ENCODE measurements around the gene SPTBN1. TPM values are rescaled to one million over a fixed set of nuclear protein-coding genes. Genes with fewer than 3 reads are reported as not detected.
"Not testable (repeated sequence)": the region's sequence is repeated elsewhere in the genome, so short reads cannot be mapped to it uniquely, and the experiment has no call there.

Gene SPTBN1
- total RNA-seq, 1 experiment from 2014 or later = 88.8 TPM

DNA sequence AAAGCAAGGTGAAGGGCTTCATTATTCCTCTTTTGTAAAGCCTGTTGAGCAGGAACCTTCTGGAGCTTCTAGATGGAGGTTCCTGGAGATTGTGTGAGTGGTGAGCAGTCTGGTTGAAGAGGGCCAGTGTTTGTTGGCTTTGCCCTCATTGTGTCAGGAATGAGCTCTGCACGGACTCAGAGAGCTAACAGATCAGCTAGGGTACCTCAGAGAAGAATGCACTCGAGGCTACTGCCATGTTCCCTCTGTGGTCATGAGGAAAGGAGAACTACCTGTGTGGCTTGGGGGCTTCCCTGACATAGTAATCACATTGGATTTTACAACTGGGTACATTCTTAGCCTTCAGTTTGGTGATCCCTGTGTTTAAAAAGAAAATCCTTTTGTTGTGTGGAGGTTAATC, 46.6 kb downstream of the SPTBN1 start:
- DNase-seq (ENCODE audit: low read depth) = no peak

DNA sequence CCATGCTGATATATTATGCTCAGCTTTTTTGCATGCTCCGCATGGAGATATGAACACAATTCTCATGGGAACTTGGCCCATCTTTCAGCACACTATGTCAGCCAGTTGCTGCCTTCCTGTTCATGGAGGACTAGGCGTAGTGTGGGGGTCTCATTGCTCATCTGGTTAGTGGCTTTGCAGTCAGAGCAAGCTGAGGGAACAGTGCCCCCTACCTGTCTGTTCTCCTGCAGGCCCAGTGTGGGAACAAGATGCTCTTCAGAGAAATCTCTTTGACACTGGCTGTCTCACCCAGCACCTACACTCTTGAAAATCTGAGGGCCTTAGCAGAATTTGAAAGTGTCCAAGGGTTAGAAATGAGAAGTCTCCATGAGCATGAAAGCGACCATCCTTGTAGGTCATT, 47.1 kb downstream of the SPTBN1 start:
- peak; percentile 23 for DNase-seq (ENCODE audit: low read depth)

DNA sequence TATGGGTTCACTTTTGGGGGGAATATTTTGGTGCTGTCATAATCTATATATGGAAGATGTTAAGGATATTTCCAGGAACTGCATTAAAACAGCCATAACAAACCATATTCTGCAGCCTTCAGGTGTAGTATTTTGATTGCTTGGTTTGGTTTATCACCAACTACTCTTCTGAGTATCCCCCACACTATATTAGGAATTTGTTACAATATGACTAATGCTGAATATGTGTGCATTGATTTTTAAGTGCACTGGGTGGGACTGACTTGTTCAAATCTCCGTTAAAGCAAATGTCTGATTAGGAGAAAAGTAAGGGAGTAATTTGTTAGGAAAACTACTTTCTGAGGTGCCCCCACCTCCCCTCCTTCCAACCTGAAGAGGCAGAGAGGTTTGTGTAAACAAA, 47.7 kb downstream of the SPTBN1 start:
- no peak for DNase-seq (ENCODE audit: low read depth)

DNA sequence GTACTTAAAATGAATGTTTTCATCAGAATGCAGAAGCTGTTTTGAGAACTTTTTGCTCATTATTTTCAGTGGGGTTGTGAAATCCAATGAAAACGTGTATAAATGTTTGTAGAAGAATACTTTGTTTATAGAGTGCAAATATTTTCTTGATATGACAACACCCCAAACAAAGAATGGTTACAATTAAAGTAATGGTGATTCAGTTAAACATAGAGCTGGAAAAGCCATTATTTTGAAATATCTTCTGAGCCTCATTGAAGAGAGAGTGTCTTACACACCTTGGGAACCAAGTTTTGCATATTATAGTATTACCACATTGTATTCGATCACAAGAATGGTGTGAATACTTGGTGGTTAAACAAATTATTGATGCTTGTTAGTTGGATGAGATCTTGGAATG, 48.7 kb downstream of the SPTBN1 start:
- no peak for DNase-seq (ENCODE audit: low read depth)

DNA sequence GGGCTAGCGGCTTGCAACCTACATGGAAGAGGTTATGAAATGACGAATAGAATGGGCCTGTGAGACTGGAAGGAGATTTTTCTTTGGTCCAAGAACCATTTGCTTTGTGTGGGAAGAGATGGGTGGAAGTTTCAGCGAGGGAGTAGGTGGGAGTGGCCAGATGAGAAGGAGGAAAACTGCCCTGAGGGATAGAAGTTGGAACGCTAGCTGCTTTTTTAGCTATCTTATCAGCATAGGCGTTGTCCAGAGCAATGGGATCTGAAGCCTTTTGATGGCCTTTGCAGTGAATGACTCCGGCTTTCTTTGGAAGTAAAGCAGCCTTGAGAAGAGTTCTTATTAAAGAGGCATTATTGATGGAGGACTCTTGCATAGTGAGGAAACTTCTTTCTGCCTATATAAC, 52.4 kb downstream of the SPTBN1 start:
- DNase-seq (ENCODE audit: low read depth) = no peak

DNA sequence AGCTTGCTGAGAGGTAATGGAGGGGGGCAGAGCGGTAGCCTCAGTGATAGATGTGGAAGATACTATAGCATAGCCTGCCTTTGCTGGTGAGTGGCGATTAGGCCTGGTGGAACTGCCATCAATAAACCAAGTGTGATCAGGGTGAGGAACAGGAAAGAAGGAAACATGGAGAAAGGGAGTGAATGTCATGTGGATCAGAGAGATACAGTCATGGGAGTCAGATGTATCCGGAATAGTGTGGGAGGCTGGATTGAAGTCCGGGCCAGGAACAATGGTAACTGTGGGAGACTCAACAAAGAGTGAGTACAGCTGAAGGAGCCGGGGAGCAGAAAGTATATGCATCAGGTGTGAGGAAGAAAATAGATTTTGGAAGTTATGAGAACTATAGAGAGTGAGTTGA, 52.9 kb downstream of the SPTBN1 start:
- not testable (repeated sequence) for DNase-seq (ENCODE audit: low read depth)

DNA sequence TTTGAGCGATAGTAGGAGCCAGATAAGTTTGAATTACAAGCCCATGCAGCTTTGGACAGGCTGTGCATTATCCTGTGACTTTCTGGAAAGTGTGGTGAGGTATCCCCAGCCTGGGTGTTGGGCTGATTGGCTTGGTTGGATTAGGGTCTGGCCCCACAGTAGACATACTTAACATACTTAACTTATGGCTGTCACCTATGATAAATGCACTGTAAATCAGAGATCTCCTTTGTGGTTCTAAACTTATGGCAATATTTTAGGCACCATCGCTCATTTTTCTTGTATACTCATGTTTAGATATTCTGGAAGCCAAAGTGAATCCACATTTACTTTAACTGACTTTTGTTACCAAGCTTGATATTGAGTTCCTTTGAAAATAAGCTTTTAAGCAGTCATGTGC, 54.8 kb downstream of the SPTBN1 start:
- no peak for DNase-seq (ENCODE audit: low read depth)

DNA sequence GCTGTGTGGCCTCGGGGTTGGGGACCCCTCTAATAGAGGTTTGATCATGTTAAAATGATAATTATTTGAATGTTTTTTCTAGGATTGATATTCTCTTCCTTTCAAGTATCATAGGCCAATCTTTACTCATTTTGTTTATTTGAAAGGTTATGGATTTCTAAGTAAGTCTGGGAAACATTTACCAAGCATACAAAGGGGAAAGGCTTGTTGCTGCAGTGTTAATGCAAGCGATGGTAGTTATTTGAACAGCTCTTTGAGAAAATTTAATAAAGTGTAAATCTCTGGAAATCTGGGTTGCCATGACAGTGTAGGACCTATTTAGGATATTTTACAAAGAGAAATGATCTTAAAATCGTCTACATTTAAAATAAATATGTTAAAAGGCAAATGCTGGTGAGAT, 56.1 kb downstream of the SPTBN1 start:
- DNase-seq (ENCODE audit: low read depth) = no peak

DNA sequence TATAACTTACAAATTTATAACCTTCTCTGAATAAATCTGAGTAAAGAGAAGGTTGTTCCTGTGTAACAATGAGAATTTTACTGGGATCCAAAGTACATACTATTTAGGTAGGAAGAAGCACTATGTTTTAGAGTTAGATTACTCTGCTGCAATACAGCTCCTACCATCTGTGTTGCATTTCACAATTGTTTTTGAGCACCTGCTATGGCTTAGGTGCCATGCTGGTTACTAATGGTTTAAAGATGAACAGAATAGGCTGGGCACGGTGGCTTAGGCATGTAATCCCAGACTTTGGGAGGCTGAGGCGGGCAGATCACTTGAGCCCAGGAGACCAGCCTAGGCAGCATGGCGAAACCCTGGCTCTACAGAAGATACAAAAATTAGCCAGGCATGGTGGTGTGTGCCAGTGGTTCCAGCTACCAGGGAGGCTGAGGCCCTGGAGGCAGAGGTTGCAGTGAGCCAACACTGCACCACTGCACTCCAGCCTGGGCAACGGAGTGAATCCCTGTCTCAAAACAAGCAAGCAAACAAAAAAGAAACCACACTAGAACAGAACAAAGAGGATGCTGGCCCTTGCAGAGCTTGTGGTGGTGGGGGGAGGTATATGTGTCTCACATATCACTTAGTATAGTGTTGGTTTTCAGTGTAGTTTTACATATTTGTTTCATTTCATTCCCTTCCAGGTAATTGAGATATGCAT, 56.7 kb downstream of the SPTBN1 start:
- DNase-seq (ENCODE audit: low read depth) = peak; percentile 12

DNA sequence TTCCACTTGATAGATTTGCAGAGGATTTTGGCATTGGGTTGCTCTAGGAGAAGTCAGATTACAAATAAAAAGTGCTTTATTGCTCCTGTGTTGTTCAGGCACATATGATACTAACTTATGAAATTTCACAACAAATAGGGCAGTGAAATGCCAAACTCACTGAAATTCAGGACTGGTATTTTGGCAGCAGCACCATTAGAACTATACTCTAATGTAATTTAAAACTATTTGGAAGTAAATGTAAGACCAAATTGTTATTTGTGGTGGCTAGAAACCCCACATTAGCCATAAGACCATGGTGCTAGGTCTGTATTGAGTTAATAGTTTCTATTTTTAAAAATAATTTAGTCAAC, 57.2 kb downstream of the SPTBN1 start:
- DNase-seq (ENCODE audit: low read depth) = no peak

DNA sequence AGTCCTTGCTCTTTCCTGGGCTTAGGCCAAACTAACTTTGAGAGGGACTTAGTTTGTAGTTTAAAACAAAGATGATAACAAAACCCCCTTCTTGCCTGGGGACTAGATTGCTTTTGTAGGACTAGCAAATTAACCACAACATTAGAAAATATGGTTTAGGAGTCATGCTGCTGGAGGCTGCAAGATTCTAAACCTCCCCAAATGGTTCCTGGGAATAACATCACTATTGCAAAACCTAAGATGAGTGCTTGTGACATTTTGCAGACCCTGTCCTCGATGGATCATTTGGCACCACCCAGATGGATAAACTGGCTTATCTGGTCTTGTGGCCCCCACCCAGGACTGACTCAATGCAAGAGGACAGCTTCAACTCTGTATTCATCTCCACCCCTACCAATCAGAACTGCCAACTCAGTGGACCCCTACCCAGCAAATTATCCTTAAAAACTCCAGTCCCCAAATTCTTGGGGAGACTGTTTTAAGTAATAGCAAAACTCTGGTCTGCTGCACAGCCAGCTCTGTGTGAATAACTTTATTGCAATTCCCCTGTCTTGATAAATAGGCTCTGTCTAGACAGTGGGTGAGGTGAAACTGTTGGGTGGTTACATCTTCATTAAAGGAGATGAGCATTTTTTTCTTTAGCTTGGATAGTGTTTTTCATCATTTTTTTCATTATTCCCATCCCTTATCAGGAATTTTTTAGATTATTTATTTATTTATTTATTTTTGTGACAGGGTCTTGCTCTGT, 58.9 kb downstream of the SPTBN1 start:
- peak; percentile 44 for DNase-seq (ENCODE audit: low read depth)

DNA sequence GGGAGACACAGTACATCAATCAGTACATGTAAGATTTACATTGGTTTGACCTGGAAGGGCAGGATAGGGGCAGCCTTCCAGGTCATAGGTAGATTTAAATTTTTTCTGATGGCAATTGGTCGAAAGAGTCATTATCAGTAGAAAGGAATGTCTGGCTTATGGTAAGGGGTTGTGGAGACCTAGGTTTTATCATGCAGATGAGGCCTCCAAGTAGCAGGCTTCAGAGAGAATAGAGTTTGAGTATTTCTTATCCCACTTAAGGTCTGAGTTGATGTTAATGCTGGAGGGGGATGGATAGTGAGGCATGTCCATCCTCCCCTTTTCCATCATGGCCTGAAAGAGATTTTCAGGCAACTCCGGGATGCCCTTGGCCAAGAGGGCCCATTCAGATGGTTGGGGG, 60.7 kb downstream of the SPTBN1 start:
- DNase-seq (ENCODE audit: low read depth) = no peak

DNA sequence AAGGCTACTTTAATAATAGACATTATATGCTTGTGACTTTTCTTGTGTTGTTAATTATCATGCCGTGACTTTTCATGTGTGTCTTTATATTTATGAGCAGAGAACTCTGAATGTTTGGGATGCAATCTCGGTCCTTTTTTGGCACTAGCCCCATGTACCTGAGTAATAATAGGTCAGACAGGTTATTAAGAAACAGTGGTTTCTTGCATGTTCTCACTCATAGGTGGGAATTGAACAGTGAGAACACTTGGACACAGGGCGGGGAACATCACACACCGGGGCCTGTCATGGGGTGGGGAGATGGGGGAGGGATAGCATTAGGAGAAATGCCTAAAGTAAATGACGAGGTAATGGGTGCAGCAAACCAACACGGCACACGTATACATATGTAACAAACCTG, 61.9 kb downstream of the SPTBN1 start:
- DNase-seq (ENCODE audit: low read depth) = not testable (repeated sequence)

DNA sequence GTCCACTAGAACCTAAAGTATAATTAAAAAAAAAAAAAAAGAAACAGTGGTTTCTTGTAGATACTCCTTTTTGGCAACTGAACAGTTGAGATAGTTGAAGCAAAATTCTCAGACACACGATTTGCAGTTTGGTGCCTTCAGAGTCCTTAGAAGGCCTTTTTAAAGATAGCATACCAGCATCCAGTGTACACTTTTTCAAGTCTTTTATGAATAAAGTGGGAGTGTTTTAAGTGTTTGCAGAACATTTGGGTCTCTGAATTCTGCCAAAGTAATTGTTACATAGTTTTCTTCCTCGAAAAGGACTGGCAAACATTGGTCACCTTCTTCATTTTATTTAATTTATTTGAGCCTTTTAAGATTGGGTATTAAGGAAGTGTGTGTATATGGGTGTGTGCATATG, 62.3 kb downstream of the SPTBN1 start:
- DNase-seq (ENCODE audit: low read depth) = no peak

DNA sequence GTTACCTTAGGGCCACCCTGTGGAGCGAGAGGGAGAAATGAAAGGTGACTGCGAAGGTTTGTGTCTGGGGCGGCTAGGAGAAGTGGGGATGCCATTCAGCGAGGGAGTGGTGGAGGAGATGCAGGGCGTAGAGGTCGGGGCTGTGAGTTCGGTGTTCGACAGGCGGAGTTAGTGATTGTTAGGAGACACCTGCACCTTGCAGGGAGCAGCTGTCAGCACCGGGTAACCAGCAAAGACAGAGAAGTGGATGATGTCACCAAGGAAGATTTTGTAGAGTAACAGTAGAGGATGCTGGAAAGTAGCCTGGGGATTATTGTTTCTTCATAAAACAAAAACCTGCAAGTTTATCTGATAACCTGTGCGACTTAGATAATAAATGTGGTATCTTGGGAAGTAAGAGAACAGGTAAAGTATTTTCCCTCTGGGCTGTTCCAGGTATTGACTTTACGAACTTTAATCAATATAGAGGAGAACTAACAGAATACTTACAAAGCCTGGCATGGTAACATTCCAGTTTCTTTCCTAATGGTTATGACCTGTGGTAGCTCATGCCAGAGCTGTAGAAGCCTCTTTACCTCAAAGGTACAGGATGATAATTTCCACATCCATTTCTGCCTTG, 63.8 kb downstream of the SPTBN1 start:
- no peak for DNase-seq (ENCODE audit: low read depth)

DNA sequence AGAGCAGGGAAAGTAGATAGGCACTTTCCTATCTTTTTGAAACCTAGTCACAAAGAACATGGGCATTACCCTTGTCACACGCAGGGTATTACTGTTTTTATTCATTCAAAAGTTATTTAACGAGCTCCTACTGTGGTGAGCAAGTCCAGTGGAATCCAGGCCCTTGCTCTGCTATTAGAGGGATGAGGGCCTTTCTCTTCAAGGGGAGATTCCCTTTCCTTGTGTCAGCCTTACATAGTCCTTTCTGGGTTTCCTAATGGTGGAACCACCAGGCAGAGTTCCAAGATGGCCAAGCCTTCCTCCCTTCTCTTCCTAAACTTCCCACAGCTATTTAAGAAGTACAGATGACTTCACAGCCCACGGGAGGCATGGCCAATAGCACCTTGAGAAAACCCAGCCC, 64.6 kb downstream of the SPTBN1 start:
- DNase-seq (ENCODE audit: low read depth) = peak; percentile 80

DNA sequence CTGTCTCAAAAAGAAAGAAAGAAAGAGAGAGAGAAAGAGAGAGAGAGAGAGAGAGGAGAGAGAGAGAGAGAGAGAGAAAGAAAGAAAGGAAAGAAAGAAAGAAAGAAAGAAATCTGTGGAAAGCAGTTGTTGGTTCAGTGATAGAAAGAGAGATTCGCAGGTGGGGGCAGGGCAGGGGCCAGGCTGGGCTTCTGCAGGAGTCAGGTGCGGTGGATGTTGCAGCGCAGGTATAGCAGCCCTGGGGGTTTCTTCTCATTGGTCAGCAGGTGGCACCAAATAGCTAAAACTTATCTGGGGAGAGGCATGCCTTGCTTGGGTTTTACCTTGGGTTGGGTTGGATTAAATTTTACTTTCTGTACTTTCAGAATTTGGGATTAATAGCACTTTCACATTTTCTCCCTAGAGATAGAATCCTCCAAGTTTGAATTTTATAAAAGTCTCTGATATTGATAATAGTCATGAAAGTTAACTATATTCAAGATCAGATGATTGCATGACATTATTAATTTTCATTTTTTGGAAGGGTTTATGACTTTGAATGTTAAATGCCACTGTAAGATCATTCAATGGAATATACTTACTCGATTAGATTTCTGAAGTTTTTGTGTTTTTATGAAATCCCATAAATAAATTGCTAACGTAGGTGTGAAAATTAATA, 66.6 kb downstream of the SPTBN1 start:
- peak; percentile 70 for DNase-seq (ENCODE audit: low read depth)

DNA sequence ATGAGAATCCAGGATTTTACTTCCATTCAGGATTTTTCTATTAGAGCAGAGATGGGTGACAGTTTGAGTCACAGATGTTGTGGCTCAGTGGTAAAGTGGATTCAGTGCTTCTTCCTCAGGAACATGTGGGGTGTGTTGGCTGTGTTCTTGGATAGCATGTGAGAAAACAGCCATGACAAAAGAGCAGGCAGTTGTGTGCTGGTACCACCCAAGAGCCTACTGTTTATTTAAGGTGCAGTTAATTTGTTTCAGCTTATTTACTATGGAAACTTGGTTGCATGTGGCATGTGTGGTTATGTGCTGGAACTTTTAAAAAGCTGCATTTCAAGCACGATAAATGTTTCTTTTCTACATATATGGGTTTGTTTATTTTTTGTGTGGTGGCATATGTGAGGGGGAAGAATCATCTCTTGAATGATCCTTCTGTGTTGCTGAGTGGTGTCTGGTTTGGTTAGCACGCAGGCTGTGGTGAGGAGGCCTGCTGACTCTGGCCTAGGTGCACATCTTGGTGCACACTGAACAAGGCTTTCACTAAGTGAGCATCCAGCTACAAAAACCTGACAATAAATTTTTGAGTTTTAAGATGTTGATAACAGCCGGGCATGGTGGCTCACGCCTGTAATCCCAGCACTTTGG, 67.3 kb downstream of the SPTBN1 start:
- no peak for DNase-seq (ENCODE audit: low read depth)

DNA sequence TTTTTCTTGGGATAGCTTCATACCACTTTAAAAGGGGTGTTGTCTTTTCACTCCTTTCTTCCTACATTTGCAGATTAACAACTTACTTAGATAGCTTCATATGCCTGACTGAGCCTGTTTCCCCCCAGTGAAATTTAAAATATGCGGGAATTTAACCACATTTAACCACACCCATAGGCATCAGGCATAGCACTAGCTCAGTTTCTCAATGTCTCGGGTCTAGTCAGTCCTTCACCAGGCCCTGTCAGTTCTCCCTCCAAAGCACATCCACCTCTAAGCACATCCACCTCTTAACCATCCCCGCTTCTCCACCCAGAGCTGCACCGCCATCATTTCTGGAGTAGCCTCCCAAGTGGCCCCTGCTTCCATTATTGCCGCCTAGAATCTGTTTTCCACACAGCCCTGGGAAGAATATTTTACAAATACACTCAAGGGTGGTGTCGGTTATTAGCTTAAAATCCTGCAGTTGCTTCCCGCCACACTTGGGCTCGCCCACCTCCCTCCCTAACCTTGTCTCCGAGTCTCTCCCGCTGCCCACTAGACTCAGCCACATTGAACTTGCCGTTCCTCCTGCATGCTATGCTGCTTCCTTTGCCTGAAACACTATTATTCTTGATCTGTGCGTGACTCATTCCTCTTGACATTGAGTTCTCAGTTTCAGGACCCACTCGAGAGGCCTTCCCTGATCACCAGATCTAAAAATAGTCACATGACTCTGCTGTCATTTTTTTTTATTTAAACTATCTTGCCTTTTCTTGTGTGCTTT, 68.3 kb downstream of the SPTBN1 start:
- DNase-seq (ENCODE audit: low read depth) = peak; percentile 80

DNA sequence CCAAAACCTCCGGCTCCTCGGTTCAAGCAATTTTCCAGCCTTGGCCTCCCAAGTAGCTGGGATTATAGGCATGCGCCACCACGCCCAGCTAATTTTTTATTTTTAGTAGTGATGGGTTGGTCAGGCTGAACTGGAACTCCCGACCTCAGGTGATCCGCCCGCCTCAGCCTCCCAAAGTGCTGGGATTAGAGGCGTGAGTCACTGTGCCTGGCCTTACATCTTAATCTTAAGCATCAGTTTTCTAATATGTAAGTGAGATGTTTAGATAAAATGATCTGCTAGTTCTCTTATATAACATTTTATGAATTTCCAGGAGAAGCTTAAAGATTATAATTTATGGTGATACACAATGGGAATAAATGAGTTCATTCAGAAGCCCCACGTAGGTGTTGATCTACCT, 69.2 kb downstream of the SPTBN1 start:
- no peak for DNase-seq (ENCODE audit: low read depth)

DNA sequence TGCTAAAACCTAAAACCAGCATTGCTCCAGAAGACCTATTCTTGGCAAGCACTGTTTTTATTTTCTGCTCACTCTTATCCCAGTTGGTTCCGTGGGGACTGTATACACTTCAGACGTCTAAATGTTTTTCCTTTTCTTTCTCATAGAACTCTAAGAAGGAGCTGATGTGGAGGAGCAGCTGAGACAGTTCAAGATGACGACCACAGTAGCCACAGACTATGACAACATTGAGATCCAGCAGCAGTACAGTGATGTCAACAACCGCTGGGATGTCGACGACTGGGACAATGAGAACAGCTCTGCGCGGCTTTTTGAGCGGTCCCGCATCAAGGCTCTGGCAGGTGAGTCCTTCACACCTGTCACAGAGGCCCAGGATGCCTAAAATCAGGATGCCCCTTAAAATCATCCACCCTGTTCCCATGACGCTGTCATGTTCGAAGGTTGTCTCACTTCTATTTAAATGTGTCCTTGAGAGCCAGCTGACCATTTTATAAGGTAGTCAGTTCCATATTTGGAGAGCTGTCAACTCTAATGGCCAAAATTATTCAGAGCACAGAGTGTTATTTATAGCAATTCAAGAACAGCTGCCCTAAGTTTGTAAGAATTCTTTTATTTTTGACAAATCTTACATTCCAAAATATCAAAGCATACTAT, 70.2 kb downstream of the SPTBN1 start:
- DNase-seq (ENCODE audit: low read depth) = no peak

All from M059J (cell line).